Endothelial cell of umbilical vein (primary cell): Measurements from ENCODE around the gene MEIS3. TPM values are rescaled to one million over a fixed set of nuclear protein-coding genes. Genes with fewer than 3 reads are reported as not detected.

Source experiments
- BruUV-seq: library from RNA; stranded (reverse); fragments of 400-500 nt; replicated peaks from 2 replicates; lab custom pipeline; 2021; lab: Mats Ljungman, UMichigan
- CTCF ChIA-PET: fragments of 300-600, 350-600 bp; sonication (Branson Sonifier 250); formaldehyde crosslinking; loops from one replicate; lab custom pipeline; 2021; ENCODE audit warnings: antibody characterized with exemption, inconsistent platforms; lab: Charles Lee
- POLR2A ChIA-PET: fragments of 300-600, 350-600 bp; sonication (Branson Sonifier 250); formaldehyde crosslinking; loops from one replicate; lab custom pipeline; 2021; ENCODE audit warnings: antibody characterized with exemption, inconsistent platforms; lab: Charles Lee
- DNase-seq: peaks from one replicate; pipeline ENCODE4 v3.0.0-alpha.2; 2011; ENCODE audit warnings: low read depth, low spot score
- FAIRE-seq: peaks from 2 replicates; lab custom pipeline; 2011; peaks lifted over from hg19 to GRCh38; lab: Jason Lieb, UNC
- H2AFZ ChIP-seq: 2 replicates; pipeline ENCODE4 v1.6.0; 2012; ENCODE audit warnings: low read depth, low read length, control low read depth, inconsistent platforms
- H3K27ac ChIP-seq: 2 replicates; pipeline ENCODE4 v1.5.1; 2011; ENCODE audit warnings: low read depth, mild to moderate bottlenecking, control low read depth, low read length, moderate library complexity; ENCODE audit not compliant: insufficient read depth
- H3K27me3 ChIP-seq, 2 experiments: 2 replicates each; pipeline versions ENCODE4 v1.6.0 to v1.6.1; 2011; ENCODE audit warnings: low read length in 2 of 2, mixed read lengths in 1 of 2; ENCODE audit not compliant: control insufficient read depth in 2 of 2, insufficient read depth in 2 of 2
- H3K36me3 ChIP-seq, 2 experiments: 2 replicates in 1 of 2; 3 replicates in 1 of 2; pipeline ENCODE4 v1.5.1; 2011; ENCODE audit warnings: low read length in 2 of 2, mild to moderate bottlenecking in 1 of 2, moderate library complexity in 1 of 2; ENCODE audit not compliant: control insufficient read depth in 2 of 2, insufficient read depth in 2 of 2; ENCODE audit errors: extremely low read depth in 1 of 2
- H3K4me1 ChIP-seq: 3 replicates; pipeline ENCODE4 v1.5.1; 2011; ENCODE audit warnings: mild to moderate bottlenecking, low read length; ENCODE audit not compliant: control insufficient read depth, insufficient read depth; ENCODE audit errors: extremely low read depth
- H3K4me2 ChIP-seq: 2 replicates; pipeline ENCODE4 v1.6.1; 2011; ENCODE audit warnings: low read length, control low read depth, mixed read lengths; ENCODE audit not compliant: insufficient read depth
- H3K4me3 ChIP-seq, 3 experiments: fragments of 200-600 bp in 1 of 3; sonication (generic), shearing (Covaris generic) in 1 of 3; replicated peaks in 1 of 3; 2 replicates each; pipeline ENCODE4 v1.5.1; 2011 to 2016; ENCODE audit warnings: control low read depth in 3 of 3, low read length in 3 of 3, mild to moderate bottlenecking in 2 of 3, inconsistent platforms in 1 of 3, low read depth in 1 of 3, moderate library complexity in 1 of 3; ENCODE audit not compliant: insufficient read depth in 1 of 3
- H3K79me2 ChIP-seq: 2 replicates; pipeline ENCODE4 v1.6.0; 2012; ENCODE audit warnings: low read length, inconsistent platforms; ENCODE audit not compliant: control insufficient read depth, insufficient read depth
- H3K9ac ChIP-seq: replicated peaks from 2 replicates; pipeline ENCODE3; 2011; ENCODE audit warnings: low read length, control low read depth; ENCODE audit not compliant: insufficient read depth; ENCODE audit errors: extremely low read depth
- H3K9me1 ChIP-seq: replicated peaks from 3 replicates; pipeline ENCODE4 v1.6.0; 2011; ENCODE audit warnings: mild to moderate bottlenecking, low read length; ENCODE audit not compliant: control insufficient read depth, insufficient read depth; ENCODE audit errors: extremely low read depth
- H3K9me3 ChIP-seq: replicated peaks from 2 replicates; pipeline ENCODE4 v1.5.1; 2012; ENCODE audit warnings: low read length, inconsistent platforms; ENCODE audit not compliant: control insufficient read depth, insufficient read depth
- H4K20me1 ChIP-seq: replicated peaks from 2 replicates; pipeline ENCODE3; 2011; ENCODE audit warnings: mild to moderate bottlenecking, low read length; ENCODE audit not compliant: control insufficient read depth, insufficient read depth; ENCODE audit errors: extremely low read depth
- CTCF ChIP-seq, 2 donors: IDR thresholded peaks; 1 replicate in 1 of 2; 2 replicates in 1 of 2; pipeline ENCODE4 v1.5.1; 2011; ENCODE audit warnings: low read length in 2 of 2, mild to moderate bottlenecking in 2 of 2, moderate library complexity in 2 of 2, control low read depth in 1 of 2, inconsistent platforms in 1 of 2, low read depth in 1 of 2; ENCODE audit not compliant: insufficient read depth in 1 of 2; ENCODE audit errors: extremely low read depth in 1 of 2
- MYC ChIP-seq: IDR thresholded peaks from one replicate; pipeline ENCODE4 v1.6.1; 2011; ENCODE audit warnings: mild to moderate bottlenecking, low read depth, low read length
- POLR2A ChIP-seq: IDR thresholded peaks from 2 replicates; pipeline ENCODE4 v1.6.1; 2012; ENCODE audit warnings: low read depth, mild to moderate bottlenecking, control low read depth, low read length
- dilution Hi-C: fragments of 300-500 bp; cut with MboI; formaldehyde crosslinking; loops from one replicate; pipeline ENCODE4 v1.15.0; 2019; ENCODE audit warnings: low sequenced_read_pairs; ENCODE audit not compliant: extremely low pct_ligation_motif_present
- intact Hi-C: fragments of 100-400 bp; cut with micrococcal nuclease; formaldehyde crosslinking; loops from one replicate; pipeline ENCODE4 v1.10.0; 2022
- polyA plus RNA-seq, 4 experiments: library from polyadenylated mRNA; depleted of rRNA in 3 of 4; stranded (reverse) in 3 of 4; unstranded in 1 of 4; fragments of >200 nt; gene quantifications; 2 replicates each; pipeline versions ENCODE4 v1.2.1 to v1.2.3, GENCODE V29; 2011 to 2012; ENCODE audit warnings: missing spikeins in 1 of 4
- total RNA-seq: library from RNA; stranded (reverse); gene quantifications from 2 replicates; pipeline ENCODE4 v1.2.3, GENCODE V29; 2021

Gene MEIS3
- total and polyA plus RNA-seq, 2 donors (not counting 3 experiments of a cell fraction or from before 2014, with no cell fraction given) = 0.42 TPM; not detected in 1

GRCh38 chr19:47429140-47429793 is 9.9 kb upstream of the MEIS3 start:
- intact Hi-C loops (loop anchor here (2.0 to 5.0 kb wide), 3 partner anchors 53 to 358 kb away; partner anchors contain the start of genes KPTN and NAPA), dilution Hi-C loops (no loop called here)
- no peak for TF ChIP-seq CTCF (IDR thresholded peaks at IDR 0.05; ENCODE audit: extremely low read depth in 1 of 2, insufficient read depth in 1 of 2, low read depth in 1 of 2, low read length in 2 of 2)
- no peak for TF ChIP-seq POLR2A
- TF ChIP-seq MYC = no peak
- no peak for DNase-seq
- CTCF ChIA-PET = interaction anchor here (1.0 to 3.8 kb wide), 20 partner anchors 8 to 284 kb away, joined by 3 to 63 read pairs (median 6); partner anchors contain the start of genes DHX34, EHD2, INAFM1 and KPTN
- H3K27me3 ChIP-seq = peaks cover 4 to 7% of the 10 kb centered on the region in 2 experiments
- H3K9me1 ChIP-seq = no peaks in the 10 kb centered on the region
- POLR2A ChIA-PET = interaction anchor here (0.6 kb wide), 1 partner anchor 86 kb away, joined by 5 read pairs; no protein-coding TSS in a partner anchor
- no peaks in the 10 kb centered on the region for H3K9me3 ChIP-seq
- H3K79me2 ChIP-seq = no peaks in the 10 kb centered on the region
- no peak overlapping the region for H2AFZ ChIP-seq
- no peak overlapping the region for H3K4me2 ChIP-seq
- H3K27ac ChIP-seq = no peak overlapping the region
- peaks cover 8% of the 10 kb centered on the region for H3K4me1 ChIP-seq
- H3K4me3 ChIP-seq = no peak overlapping the region
- H3K36me3 ChIP-seq = no peaks in the 10 kb centered on the region
- BruUV-seq = no TSS peak
- H3K9ac ChIP-seq = no peak overlapping the region
- no peaks in the 10 kb centered on the region for H4K20me1 ChIP-seq
- FAIRE-seq = no peak
